Measurements from ENCODE around the gene TBCD.

Gene TBCD

DNA sequence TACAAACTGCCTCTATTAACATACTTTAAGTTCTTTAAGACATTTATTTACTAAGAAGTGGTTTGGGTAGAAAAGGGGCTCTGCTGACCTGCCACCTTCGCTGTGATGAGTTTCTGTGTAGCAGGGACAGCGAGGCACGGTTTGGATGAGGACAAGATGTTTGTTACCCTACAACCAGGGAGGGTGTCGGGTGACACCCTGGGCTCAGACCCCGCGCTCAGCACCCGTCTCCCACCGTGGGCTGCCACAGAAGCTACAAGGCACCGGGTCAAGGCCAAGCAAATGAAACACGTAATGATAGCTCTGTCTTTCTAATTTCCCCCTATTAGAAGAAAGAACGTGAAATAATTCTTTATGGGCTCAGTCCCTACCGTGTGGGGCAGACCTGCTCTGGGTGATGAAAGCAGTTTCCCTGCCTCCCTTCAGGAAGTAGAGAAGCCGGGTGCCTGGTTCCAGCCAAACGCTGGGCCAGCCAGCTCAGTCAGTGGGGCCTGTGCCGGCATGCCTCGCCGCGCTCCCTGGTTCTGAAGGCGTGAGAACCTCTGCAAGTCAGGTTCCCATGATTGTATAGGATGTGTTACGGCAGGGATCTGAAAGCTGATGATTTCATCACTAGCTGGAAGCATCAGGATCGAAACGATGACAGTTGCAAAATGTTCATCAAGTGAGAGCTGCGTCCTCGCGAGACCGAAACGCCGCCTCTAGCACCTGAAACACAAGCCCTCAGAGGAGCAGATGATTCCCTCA is 84.1 kb downstream of the TBCD start:
- DNase-seq = no peak

DNA sequence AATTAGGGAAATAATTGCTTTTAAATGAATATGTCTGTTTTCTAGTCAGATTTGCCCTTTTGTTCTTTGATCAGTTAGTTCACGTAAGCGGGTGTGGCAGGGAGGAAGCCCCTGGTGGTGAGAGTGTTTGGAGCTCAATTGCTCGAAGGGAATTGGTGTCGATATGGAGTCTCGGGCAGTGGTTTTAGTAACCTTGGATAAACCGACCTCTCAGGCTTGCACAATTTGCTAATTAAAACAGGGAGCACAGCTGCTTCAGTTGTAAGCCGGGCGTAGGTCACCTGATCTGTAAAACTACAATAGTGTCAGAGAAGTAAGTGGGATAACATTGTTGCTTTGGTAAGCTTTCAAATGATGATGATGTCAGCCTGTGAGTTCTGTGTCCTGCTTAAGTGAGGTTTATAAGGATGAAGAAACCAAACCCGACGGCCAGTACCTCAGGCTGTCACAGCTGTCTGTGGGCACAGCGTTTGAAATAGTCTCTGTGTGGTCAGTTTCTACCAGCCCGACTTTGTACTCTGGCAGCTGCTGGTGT is 85.0 kb downstream of the TBCD start:
- no peak for DNase-seq

DNA sequence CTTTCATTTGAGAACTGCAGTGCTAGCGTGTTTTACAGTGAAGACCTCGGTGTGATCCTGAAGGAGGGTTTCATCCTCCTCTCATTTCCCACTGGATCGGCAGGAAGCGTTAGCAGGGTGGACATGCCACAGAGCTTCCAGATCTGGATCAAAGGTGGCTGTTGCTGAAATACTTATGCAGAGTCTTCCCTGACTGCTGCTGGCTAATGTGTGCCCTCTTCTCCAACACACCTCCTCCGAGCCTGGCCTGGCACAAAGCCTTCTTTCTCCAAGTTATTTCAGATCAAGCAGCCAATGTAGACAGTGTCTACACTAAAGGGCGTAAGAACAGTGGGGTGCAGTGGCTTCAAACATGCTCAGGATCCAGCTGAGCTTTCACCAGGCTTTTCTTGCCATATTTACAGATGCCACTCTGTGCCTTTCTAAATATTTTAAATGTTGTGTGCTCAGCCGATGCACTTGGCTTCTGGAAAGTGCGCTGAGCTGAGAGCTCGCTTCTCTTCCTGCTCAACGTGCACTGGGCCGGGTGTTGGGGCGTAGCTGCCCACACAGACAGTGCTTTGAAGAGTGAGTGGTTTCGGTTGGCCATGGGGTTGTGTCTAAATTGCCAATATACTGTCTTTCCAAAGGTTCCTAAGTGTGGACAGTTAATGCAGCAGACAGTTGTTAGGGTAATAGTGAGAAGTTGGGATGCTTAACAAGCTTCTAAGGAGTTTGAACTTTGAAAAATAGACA is 85.9 kb downstream of the TBCD start:
- DNase-seq = no peak

DNA sequence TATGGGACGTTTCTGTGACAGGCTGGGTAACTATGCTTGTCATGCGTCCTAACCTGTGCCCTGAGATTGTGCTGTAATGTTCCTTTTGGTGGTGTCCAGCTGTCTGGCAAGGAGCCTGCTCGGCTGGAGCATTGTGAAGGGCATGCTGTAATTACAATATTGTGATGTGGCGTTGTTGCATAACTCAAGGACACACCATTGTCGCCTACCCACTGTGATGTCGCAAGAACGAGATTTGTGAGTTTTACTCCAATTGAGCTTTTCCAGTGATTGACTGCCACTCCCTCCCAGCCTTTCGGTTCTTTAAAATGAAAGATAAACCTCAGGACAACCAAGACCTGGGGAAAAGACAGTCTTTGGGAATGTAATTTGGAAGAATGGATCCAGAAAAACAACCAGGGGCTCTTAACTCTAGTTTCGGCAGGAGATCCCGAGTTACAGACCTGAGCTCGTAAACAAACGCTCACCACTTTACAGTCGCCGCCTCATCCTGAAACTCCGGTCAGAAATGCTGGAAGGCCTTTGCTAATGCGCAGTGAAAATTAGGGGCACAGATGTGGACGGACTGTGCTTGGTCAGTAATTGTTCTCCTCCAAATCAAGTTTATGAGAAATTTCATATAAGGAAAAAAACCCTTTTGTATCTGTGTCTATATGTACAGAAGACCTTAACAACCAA is 86.7 kb downstream of the TBCD start:
- DNase-seq = no peak

DNA sequence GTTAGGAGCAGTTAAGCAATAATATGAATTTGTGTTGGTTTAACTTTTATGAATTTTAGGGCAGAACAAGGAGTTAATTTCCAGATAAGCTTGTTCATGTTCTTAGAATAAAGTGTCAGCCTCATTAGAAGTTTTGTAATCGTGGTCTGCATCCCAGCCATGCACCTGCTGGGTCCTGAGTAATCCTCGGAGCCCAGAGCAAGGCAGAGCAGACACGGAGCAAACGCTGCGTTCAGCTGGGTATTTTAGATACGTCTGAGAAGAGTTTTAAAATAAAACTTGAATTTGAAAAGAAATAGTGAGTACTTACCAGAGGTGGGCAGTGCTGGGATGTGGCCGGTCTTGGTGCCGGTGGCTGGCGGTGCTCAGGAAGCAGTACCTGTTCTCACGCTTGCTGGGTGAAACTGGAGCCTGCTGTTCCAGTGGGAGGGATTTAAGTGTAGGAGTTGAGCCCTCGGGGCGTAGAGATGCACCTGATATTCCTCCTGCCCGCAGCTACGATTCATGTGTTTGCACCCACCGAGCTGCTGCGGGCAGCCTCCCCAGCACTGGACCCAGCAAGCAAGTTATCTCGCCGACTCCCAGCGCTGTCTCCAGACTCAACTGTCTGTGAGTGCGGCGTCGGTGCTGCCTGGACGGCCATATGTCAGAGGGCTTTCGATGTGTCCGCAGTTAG is 87.9 kb downstream of the TBCD start, which contains the start of gene ZNF750:
ZNF750 (minus strand) TSS at position 406 of the 676 bp plus-strand sequence. CDS start 7,568 bp downstream, outside the sequence.
- DNase-seq = no peak

DNA sequence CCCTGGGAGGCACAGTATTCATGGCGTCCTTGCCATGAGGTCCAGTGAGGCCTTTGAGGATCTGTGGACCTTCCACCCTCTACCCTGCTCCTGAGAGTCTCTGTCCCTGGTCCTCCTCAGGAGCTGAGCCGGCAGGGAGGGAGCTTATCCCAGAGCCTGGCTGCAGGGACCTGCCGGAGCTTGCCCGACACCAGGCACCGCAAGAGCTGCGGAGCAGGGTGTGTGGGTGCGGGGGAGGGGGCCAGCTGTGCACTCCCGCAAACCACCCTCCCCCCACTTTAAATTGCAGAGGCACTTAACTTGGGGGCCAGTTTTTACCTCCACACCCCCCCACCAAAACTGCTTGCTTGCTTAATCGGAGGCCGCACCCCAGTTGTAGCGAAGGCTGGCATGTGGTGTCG is 88.6 kb downstream of the TBCD start:
- DNase-seq = no peak

DNA sequence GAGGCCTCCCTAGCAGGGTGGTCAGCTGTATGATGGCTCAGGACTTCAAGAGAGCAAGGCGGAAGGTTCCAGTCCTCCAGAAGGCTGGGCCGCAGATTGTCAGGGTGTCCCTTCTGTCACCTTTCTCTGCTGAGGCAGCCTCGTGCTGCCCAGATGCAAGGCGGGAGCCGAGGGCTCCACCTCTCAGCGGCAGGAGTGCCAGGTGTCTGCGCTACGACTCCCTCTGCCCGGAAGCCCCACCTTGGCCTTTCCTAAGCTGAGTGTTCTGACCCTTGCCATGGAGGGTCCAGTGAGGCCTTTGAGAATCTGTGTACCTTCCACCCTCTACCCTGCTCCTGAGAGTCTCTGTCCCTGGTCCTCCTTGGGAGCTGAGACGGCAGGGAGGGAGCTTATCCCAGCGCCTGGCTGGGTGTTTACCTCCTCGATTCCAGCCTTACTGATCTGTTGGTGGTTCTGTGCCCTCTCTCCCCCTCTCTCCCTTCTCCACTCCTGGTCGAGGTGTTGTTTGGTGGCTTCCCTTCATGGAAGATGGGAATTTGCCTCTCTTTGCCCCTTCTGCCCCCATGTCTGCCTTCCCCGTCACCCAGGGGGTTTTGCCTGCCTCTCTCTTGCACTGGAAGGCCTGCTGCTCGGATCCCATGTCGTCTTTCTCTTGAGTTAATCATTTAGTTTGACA is 90.2 kb downstream of the TBCD start:
- DNase-seq = no peak

DNA sequence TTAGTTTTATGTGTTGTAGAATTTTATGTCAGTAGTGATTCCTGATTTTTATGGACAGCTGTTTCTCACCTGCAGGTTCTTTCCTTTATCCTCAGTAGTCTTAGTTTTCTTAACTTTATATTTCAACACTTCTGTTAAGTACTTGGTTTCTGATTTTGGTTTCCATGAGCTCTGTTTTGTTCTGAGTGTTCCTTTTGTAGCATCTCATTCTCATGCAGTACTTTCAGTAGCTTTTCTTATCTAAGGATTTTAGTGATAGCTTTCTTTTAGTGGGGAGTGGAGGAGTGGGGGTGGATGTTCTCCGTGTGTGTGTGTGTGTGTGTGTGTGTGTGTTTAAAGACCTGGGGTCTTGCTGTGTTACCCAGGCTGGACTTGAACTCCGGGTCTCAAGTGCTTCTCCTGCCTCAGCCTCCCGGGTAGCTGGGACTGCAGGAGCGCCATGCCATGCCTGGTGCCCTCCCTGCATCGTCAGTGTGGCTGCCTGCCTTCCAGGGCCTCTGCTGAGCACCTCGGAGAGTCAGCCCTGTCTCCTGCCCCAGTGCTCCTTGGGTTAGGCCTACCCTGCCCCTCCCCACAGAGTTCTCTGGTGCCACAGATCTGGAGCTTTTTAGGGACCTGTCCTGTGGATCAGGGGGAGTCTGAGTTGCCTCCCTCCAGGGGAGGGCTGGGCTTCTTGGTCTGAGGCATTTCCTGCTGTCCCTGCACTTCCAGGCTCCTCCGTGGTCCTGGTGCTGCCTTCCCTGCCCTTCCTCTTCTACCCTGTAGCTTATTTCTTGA is 92.2 kb downstream of the TBCD start:
- no peak for DNase-seq

DNA sequence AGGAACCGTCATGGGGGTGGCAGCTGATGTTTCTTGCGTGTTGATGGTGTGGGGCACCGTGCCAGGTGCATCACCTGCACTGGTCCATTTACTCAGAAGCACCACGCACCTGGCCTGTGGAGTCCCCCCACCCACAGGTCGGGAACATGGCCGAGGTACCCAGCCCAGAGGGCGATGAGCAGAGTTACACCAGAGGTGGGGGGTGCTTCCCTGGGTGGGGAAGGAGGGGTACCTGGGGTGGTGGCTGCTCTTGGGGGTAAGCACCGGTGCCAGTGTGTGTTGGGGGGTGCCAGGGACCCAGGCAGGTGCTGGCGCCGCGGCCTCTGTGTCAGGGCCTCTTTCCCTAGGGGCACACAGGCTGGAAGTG is 92.9 kb downstream of the TBCD start:
- no peak for DNase-seq

DNA sequence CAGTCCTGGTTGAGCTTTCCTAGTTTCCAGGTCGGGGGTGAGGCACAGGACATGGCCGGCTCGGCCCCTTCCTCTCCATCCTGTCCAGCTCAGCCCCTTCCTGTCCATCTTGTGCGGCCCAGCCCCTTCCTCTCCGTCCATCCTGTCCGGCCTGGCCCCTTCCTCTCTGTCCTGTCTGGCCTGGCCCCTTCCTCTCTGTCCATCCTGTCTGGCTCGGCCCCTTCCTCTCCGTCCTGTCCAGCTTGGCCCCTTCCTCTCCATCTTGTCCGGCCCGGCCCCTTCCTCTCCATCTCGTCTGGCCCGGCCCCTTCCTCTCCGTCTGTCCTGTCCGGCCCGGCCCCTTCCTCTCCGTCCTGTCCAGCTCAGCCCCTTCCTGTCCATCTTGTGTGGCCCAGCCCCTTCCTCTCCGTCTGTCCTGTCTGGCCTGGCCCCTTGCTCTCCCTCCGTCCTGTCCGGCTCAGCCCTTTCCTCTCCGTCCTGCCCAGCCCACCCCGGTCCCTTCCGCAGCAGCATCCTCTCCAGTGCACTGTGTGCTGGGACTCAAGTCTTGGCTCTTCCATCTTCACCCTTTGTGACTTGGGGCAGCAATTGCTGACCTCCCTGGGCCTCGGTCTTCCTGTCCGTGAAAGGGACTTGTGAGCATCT is 93.4 kb downstream of the TBCD start:
- no peak for DNase-seq

DNA sequence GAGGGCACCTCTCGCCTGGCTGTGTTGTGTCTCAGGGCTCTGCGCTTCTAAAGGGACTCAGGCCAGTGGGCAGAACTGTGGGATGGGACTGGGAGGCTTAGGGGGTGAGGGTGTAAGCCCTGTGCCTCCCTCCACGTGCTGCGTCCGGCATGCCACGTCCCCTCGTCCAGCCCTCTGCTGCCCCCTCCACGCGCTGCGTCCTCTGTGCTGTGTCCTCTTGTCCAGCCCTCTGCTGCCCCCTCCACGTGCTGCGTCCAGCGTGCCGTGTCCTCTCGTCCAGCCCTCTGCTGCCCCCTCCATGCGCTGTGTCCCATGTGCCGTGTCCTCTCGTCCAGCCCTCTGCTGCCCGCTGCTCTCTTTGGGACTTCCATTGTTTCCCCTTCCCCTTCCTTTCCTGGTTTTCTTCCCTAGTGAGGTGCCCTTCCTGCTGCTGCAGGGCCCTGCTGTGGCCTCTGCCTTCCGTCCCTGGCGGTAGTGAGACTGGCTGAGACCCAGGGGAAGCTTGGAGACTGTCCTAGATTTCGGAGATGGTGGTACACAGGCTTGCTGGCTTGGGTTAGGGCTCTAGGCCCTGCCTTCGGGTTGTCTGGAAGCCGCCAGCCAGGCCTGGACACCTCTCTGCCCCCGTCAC is 94.3 kb downstream of the TBCD start:
- DNase-seq = no peak

DNA sequence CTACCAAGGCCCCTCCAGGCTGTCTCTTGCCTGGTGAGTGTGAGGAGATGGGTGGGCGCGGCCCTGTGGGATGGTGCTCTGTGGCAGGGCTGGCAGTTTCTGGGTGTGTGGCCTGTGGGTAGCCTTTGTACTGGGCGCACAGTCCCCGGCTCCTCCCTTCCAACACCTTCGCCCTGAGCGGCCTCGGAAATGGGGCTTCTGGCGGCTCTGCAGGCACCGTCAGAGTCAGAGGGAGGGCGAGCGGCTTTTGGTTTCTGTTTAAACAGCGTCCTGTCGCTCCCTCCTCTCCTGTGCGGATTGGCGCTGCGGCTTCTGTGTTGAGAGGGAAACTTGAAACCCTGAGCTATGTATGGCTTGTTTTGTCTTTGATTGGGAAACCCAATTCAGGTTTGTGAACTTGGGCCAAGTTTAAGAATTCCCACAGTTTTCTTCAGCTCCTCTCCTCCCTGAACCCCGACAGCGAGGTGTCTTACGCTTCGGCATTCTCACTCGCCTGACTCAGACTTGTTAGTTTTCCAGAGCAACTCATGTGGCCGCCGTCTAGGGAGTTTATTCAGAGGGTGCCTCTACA is 96.2 kb downstream of the TBCD start:
- DNase-seq = peak; percentile 43

DNA sequence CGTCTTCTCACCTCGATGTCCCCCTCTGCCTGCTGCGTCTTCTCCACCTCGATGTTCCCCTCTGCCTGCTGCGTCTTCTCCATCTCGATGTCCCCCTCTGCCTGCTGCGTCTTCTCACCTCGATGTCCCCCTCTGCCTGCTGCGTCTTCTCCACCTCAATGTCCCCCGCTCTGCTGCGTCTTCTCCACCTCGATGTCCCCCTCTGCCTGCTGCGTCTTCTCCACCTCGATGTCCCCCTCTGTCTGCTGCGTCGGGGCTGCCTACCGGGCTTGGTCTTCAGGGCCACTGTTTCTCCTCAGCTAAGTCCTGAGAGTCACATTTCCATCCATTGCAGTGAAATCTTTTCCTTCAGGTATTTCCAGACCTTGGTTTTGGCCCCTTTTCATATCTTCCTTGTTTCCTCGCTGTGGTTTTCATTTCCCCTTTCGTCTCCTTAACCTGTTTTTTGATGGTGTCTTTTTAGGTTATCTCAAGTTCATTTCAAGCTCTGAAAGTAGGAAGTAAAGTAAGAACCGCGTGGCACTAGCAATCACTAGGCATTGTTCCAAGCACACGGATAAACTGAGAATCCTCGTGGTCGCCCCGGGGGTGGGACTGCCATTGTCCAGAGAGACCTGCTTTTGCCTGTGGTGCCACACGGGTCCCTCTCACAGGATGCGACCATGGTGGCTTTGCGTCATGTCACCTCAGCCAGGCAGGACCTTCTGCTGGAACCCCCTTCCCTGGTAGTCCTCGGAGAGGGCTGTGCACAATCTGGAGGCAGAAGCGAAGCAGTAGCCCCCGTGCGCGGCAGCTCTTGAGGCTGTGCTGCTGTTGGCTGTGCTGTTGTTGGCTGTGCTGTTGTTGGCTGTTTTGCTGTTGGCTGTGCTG is 97.4 kb downstream of the TBCD start:
- DNase-seq = no peak

DNA sequence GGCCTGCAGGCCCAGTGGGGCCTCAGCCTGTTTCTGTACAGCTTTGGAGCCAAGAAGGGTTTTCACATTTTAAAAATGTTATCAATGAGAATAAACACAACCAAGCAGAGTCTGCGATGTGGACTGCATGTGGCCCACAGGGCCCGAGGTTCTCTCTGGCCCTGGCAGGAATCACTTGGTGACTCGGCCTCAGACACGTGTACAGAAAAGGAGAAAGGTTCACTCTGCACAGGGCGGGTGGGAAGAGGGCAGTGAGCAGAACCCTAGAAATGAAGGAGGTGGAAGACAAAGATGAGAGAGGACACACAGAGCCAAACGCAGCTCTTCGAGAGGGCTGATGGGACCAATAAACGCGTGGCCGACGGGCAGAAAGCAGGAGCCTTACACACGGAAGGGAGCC is 99.5 kb downstream of the TBCD start:
- no peak for DNase-seq

DNA sequence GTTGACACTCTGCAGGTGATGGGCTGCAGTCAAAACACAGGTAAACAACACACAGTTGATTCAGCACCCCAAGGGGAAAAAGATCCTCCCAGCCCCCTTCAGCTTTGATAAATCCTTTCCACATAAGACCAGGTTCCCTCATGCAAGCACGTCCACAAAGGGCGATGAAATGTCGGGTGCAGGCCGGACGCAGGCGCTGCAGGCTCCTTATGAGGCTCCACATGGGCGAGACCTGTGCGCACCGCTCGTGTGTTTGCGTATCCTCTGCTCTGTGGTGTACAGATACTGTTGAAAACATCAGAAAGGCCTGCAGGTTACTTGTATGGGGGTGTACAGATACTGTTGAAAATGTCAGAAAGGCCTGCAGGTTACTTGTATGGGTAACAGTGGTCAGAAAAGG is 102.4 kb downstream of the TBCD start:
- no peak for DNase-seq

DNA sequence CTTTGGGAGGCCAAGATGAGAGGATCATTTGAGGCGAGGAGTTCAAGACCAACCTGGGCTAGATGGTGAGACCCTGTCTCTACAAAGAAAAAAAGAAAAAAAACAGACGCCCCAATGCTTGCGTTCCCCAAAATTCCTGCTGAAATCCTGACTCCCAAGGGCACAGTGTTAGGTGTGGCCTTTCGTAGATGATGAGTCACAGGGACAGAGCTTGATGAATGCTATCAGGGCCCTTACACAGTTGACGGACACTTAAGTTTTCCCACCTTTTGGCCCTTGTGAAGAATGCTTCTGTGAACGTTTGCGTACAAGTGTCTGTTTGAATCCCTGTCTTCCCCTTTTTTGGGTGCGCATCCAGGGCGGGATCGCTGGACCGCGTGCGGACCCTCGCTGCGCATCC is 104.5 kb downstream of the TBCD start:
- no peak for DNase-seq

DNA sequence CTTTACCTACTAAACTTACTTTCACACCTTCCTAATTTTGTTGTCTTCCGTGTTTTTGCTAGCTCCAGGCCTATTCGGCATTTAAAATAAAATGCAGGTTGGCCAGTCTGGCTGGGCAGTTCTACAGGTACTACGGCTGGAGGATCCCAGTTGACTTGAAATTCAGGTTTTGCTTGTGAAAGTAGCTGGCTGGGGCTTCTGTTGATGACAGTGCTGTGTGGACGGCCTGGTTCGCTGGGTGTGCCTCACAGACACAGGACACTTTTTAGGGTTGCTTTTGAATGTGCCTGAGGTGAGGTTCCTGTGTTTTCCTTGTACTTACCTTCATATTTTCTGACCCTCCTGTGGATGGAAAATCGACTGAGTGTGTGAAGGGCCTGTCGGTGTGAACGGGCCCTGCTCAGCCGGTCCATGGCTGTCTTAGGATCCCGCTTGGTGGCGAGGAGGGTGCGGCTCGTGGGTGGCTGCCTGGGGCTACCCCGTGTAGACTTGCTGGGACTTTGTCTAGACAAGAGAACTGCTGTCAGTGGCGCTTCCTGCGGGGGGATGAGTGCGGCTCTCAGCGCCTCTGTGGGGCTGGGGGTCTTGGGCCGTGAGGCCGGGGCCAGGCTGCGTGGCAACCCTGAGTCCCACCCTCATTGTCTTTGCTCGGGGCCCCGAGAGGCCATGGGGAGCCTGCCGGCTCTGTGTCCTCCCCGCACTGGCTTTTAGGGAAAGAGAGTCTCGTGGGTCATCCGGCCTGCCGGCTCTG is 106.7 kb downstream of the TBCD start:
- peak; percentile 32 for DNase-seq
